B cell (primary cell): ENCODE measurements around the gene CSNK2A2. TPM values are rescaled to one million over a fixed set of nuclear protein-coding genes. Genes with fewer than 3 reads are reported as not detected.

Experiments
- ATAC-seq: fragments of 200-7000 bp; cut with Tn5 transposase; one replicate; pipeline ENCODE4 v1.10.0; 2021; ENCODE audit warnings: low read depth, mild to moderate bottlenecking, moderate number of reproducible peaks, moderate library complexity
- CTCF ChIA-PET: fragments of 350-600 bp; sonication (Branson Sonifier 250); formaldehyde crosslinking; loops from one replicate; lab custom pipeline; 2021; ENCODE audit warnings: antibody characterized with exemption, inconsistent platforms; lab: Charles Lee
- POLR2A ChIA-PET: fragments of 350-600 bp; sonication (Branson Sonifier 250); formaldehyde crosslinking; loops from one replicate; lab custom pipeline; 2021; ENCODE audit warnings: antibody characterized with exemption; lab: Charles Lee
- DNase-seq: peaks from one replicate; pipeline ENCODE4 v3.0.0; 2013
- H2AFZ ChIP-seq: 2 replicates; pipeline ENCODE4 v1.6.1; 2012; ENCODE audit warnings: mild to moderate bottlenecking, low read depth, low read length; ENCODE audit not compliant: insufficient read depth, poor library complexity, severe bottlenecking
- H3K27ac ChIP-seq, 2 donors: 1 replicate in 1 of 2; 2 replicates in 1 of 2; pipeline ENCODE4 v1.5.1; 2012 to 2013; ENCODE audit warnings: low read length in 2 of 2, mild to moderate bottlenecking in 2 of 2, moderate library complexity in 1 of 2
- H3K27me3 ChIP-seq, 4 experiments: fragments of 200-600 bp in 1 of 4; sonication (generic) in 1 of 4; replicated peaks in 1 of 4; 1 replicate in 2 of 4; 2 replicates in 2 of 4; pipeline versions ENCODE4 v1.6.1 to v1.7.0; 2013 to 2016; ENCODE audit warnings: low read length in 3 of 4, mild to moderate bottlenecking in 2 of 4, mixed read lengths in 1 of 4, moderate library complexity in 1 of 4; ENCODE audit not compliant: insufficient read depth in 4 of 4, control insufficient read depth in 3 of 4; ENCODE audit errors: control extremely low read depth in 1 of 4
- H3K36me3 ChIP-seq, 2 experiments: replicated peaks in 1 of 2; 1 replicate in 1 of 2; 2 replicates in 1 of 2; pipeline versions ENCODE4 v1.6.1 to v1.7.1; 2013; ENCODE audit warnings: low read length in 1 of 2; ENCODE audit not compliant: insufficient read depth in 2 of 2, control insufficient read depth in 1 of 2; ENCODE audit errors: control extremely low read depth in 1 of 2, extremely low read depth in 1 of 2
- H3K4me1 ChIP-seq, 2 donors: fragments of 200-600 bp in 1 of 2; sonication (generic) in 1 of 2; 1 replicate in 1 of 2; 2 replicates in 1 of 2; pipeline versions ENCODE4 v1.5.1 to v1.6.1; 2013 to 2017; ENCODE audit warnings: low read length in 2 of 2; ENCODE audit not compliant: control insufficient read depth in 2 of 2, insufficient read depth in 2 of 2
- H3K4me2 ChIP-seq: replicated peaks from 2 replicates; pipeline ENCODE3; 2012; ENCODE audit warnings: mild to moderate bottlenecking, low read depth, low read length; ENCODE audit not compliant: poor library complexity, severe bottlenecking
- H3K4me3 ChIP-seq, 5 experiments: fragments of 200-600 bp in 1 of 5; sonication (generic) in 1 of 5; 1 replicate in 3 of 5; 2 replicates in 2 of 5; pipeline versions ENCODE4 v1.5.1 to v1.7.0; 2011 to 2016; ENCODE audit warnings: low read length in 4 of 5, mild to moderate bottlenecking in 4 of 5, low read depth in 2 of 5, control low read depth in 1 of 5, moderate library complexity in 1 of 5; ENCODE audit not compliant: insufficient read depth in 1 of 5; ENCODE audit errors: control extremely low read depth in 1 of 5, extremely low read depth in 1 of 5
- H3K79me2 ChIP-seq: fragments of 200-600 bp; sonication (generic); one replicate; pipeline ENCODE4 v1.6.0; 2016; ENCODE audit warnings: low read length; ENCODE audit not compliant: control insufficient read depth, insufficient read depth
- H3K9ac ChIP-seq: fragments of 200-600 bp; sonication (generic); 2 replicates; pipeline ENCODE4 v1.6.1; 2017; ENCODE audit warnings: mild to moderate bottlenecking, low read length, moderate library complexity
- H3K9me3 ChIP-seq, 3 donors: one replicate each; pipeline versions ENCODE4 v1.6.1 to v1.7.1; 2013; ENCODE audit warnings: low read length in 2 of 3; ENCODE audit not compliant: control insufficient read depth in 2 of 3, insufficient read depth in 1 of 3; ENCODE audit errors: control extremely low read depth in 1 of 3
- H4K20me1 ChIP-seq: 2 replicates; pipeline ENCODE4 v1.6.0; 2012; ENCODE audit warnings: mild to moderate bottlenecking, low read length; ENCODE audit not compliant: insufficient read depth, control insufficient read depth, poor library complexity, severe bottlenecking
- H3K27ac Mint-ChIP-seq: one replicate; pipeline ENCODE4 v1.8.0; 2021; ENCODE audit warnings: mixed read lengths
- H3K27me3 Mint-ChIP-seq: one replicate; pipeline ENCODE4 v1.8.0; 2021; ENCODE audit warnings: mixed read lengths
- H3K4me1 Mint-ChIP-seq: one replicate; pipeline ENCODE4 v1.8.0; 2021; ENCODE audit warnings: mixed read lengths
- H3K4me3 Mint-ChIP-seq: one replicate; pipeline ENCODE4 v1.8.0; 2021; ENCODE audit warnings: mixed read lengths
- H3K9me3 Mint-ChIP-seq: one replicate; pipeline ENCODE4 v1.8.0; 2022; ENCODE audit warnings: mixed read lengths; ENCODE audit not compliant: insufficient read depth
- EZH2 ChIP-seq: IDR thresholded peaks from 2 replicates; pipeline ENCODE4 v1.6.1; 2012; ENCODE audit warnings: borderline replicate concordance, low read depth, mild to moderate bottlenecking, moderate library complexity, low read length; ENCODE audit not compliant: insufficient read depth, poor library complexity, severe bottlenecking
- WGBS: methylation state at CpG from one replicate; pipeline ENCODE4 v1.1.5; 2013; ENCODE audit warnings: missing lambda C conversion rate; ENCODE audit not compliant: insufficient coverage; 5-methylcytosine and 5-hydroxymethylcytosine counted together
- intact Hi-C: fragments of 100-400 bp; cut with micrococcal nuclease; formaldehyde crosslinking; loops from one replicate; pipeline ENCODE4 v1.10.0; 2022
- polyA plus RNA-seq: library from polyadenylated mRNA; depleted of rRNA; stranded (reverse); fragments of >200 nt; gene quantifications from 2 replicates; pipeline ENCODE4 v1.2.3, GENCODE V29; 2012
- total RNA-seq, 2 donors: library from RNA; stranded (reverse); fragments of 120-200 nt in 1 of 2; gene quantifications; 1 replicate in 1 of 2; 2 replicates in 1 of 2; pipeline versions ENCODE4 v1.2.3 to v1.2.4, GENCODE V29; 2013 to 2022
- TF ChIP-seq, protein P1 (sequence below): fragments of 200-600 bp; IDR thresholded peaks from one replicate; pipeline ENCODE4 v1.8.0; 2022; ENCODE audit warnings: antibody characterized with exemption, mild to moderate bottlenecking

Gene CSNK2A2
- total and polyA plus RNA-seq, 2 donors (not counting 1 experiment from before 2014, with no cell fraction given), result 21.3 to 69.4 TPM

DNA sequence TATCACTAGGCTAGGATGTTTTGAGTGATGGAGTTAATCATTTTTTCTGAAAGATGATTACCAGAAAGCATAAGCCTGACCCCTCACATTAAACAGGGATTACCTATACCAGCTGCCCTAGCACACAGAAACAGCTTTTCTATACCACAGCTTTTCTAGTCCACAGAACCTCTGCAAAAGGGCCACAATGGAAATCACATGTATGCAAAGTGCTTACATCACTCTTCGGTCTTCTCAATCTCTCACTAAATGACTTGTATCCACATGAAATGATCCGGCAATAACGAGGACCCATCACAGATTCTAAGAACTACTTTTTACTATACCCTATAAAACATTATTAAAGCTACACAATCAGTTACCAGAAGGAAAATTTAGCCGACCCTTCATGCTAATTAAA is 2.6 kb downstream of the CSNK2A2 start:
- Mint-ChIP-seq H3K9me3 (no peaks in the 10 kb centered on the region), H3K27ac (peak overlapping the region; percentile 26), H3K27me3 (no peaks in the 10 kb centered on the region), H3K4me3 (peak overlapping the region; percentile 2), H3K4me1 (peaks cover 41% of the 10 kb centered on the region)
- H4K20me1 ChIP-seq, result peaks cover 35% of the 10 kb centered on the region
- peaks cover 15 to 18% of the 10 kb centered on the region in 2 donors for H3K4me1 ChIP-seq
- peaks cover 1 to 49% of the 10 kb centered on the region in 2 experiments for H3K36me3 ChIP-seq
- no peak for DNase-seq
- no peak for ATAC-seq
- POLR2A ChIA-PET, result no interaction called here
- intact Hi-C loops, result loop anchor here (5.0 kb wide), 2 partner anchors 193 to 322 kb away; partner anchors contain the start of genes SETD6, USB1 and ZNF319
- H3K9me3 ChIP-seq, result no peaks in the 10 kb centered on the region
- no peak overlapping the region for H2AFZ ChIP-seq
- no peak overlapping the region for H3K27ac ChIP-seq
- CTCF ChIA-PET, result interaction anchor here (0.7 kb wide), 1 partner anchor 21 kb away, joined by 4 read pairs; no protein-coding TSS in a partner anchor
- peaks cover 36% of the 10 kb centered on the region for H3K79me2 ChIP-seq
- TF ChIP-seq EZH2, result no peak
- H3K4me2 ChIP-seq, result no peak overlapping the region
- H3K9ac ChIP-seq, result no peak overlapping the region
- 66% methylated on average over 3 of the region's 4 CpGs for WGBS
- no peaks in the 10 kb centered on the region for H3K27me3 ChIP-seq
- no peak overlapping the region for H3K4me3 ChIP-seq

DNA sequence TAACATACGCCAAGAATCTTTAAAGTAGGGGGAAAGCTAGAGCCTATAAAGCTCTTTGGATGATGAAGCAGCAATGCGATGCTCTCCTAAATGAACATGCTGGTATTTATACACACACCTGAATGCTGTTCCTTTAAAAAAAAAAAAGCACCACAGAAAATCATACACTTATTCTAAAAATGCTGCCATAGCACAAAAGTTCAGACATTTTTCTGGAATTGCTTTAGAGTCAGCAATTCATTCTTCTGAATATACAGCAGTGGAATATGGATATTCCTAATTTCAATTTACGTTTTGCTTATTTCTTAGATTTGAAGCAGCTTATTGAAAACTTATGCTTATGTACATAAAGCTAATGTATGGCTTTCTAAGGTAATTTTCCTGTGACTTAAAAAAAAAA is 3.1 kb downstream of the CSNK2A2 start:
- H3K9me3 Mint-ChIP-seq, result no peaks in the 10 kb centered on the region
- Histone ChIP-seq H3K9ac (no peak overlapping the region), H3K79me2 (peaks cover 38% of the 10 kb centered on the region), H4K20me1 (peaks cover 38% of the 10 kb centered on the region), H3K4me3 (no peak overlapping the region), H3K27me3 (no peaks in the 10 kb centered on the region), H3K36me3 (peaks cover 1 to 54% of the 10 kb centered on the region in 2 experiments), H3K4me2 (no peak overlapping the region), H3K27ac (no peak overlapping the region), H3K9me3 (no peaks in the 10 kb centered on the region), H3K4me1 (peaks cover 15 to 18% of the 10 kb centered on the region in 2 donors), H2AFZ (no peak overlapping the region)
- TF ChIP-seq EZH2, result no peak
- TF ChIP-seq, protein P1, sequence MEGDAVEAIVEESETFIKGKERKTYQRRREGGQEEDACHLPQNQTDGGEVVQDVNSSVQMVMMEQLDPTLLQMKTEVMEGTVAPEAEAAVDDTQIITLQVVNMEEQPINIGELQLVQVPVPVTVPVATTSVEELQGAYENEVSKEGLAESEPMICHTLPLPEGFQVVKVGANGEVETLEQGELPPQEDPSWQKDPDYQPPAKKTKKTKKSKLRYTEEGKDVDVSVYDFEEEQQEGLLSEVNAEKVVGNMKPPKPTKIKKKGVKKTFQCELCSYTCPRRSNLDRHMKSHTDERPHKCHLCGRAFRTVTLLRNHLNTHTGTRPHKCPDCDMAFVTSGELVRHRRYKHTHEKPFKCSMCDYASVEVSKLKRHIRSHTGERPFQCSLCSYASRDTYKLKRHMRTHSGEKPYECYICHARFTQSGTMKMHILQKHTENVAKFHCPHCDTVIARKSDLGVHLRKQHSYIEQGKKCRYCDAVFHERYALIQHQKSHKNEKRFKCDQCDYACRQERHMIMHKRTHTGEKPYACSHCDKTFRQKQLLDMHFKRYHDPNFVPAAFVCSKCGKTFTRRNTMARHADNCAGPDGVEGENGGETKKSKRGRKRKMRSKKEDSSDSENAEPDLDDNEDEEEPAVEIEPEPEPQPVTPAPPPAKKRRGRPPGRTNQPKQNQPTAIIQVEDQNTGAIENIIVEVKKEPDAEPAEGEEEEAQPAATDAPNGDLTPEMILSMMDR, result no peak
- peaks cover 41% of the 10 kb centered on the region for H3K4me1 Mint-ChIP-seq
- WGBS, result no CpG with 5 or more reads among the region's 3 CpGs
- ChIA-PET CTCF (interaction anchor here (0.7 kb wide), 1 partner anchor 20 kb away, joined by 4 read pairs; no protein-coding TSS in a partner anchor), POLR2A (no interaction called here)
- H3K27ac Mint-ChIP-seq, result no peak overlapping the region
- H3K27me3 Mint-ChIP-seq, result no peaks in the 10 kb centered on the region
- ATAC-seq (no peak), DNase-seq (no peak)
- intact Hi-C loops, result loop anchor here (5.0 kb wide), 2 partner anchors 192 to 323 kb away; partner anchors contain the start of genes SETD6, USB1 and ZNF319
- no peak overlapping the region for H3K4me3 Mint-ChIP-seq
